ENCODE results near the gene NAV3.

Gene NAV3

DNA sequence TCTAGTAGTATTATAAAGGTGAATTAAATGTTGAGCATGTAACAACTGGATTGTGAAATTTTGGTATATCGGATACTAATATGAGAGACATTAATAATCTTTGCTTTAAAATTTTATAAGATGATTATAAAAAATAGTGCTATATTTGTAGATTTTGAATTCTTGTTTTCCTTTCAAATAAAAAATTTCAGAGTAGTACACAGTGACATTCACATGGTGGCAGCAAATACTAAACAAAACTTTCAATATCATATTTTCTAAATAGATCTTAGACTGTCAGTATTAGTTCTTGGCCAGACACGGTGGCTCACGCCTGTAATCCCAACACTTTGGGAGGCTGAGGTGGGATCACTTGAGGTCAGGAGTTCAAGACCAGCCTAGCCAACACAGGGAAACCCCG, 166.0 kb downstream of the NAV3 start:
- no peaks in the 10 kb centered on the region for H3K36me3 ChIP-seq (ENCODE audit: insufficient read depth, insufficient read length, low read length)
- no peak for DNase-seq (ENCODE audit: low read depth, low spot score)
- H3K9ac ChIP-seq (ENCODE audit: insufficient read length, low read depth) = no peak overlapping the region

DNA sequence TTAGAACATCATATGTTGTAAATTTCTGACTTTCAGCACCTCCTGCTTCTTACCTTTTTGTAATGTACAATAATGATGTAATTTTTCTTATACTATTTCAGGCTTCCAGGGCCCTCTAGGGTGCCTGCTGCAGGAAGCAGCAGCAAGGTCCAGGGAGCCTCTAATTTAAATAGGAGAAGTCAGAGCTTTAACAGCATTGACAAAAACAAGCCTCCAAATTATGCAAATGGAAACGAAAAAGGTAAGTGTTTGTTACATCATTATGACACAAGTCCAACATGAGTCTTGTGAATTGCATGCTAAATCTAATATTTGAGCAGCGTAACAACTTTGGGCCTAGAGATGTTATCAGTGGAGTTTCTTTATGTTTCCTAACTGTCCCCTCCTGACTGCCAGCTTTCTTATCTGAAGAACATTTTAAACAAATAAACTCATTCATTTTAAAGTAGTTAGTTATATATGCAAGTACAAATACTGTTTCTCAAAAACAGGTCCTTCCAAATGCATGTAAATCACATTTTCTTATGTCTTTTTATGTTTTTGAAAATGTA, 167.6 kb downstream of the NAV3 start:
- no peak overlapping the region for H3K4me3 ChIP-seq (ENCODE audit: insufficient read length, low read depth)
- no peaks in the 10 kb centered on the region for H3K27me3 ChIP-seq (ENCODE audit: insufficient read depth, insufficient read length)
- no peak overlapping the region for H3K9ac ChIP-seq (ENCODE audit: insufficient read length, low read depth)
- TF ChIP-seq ZNF274 (IDR thresholded peaks at IDR 0.05; ENCODE audit: low read depth, low read length) (no peak), YY1 (IDR thresholded peaks at IDR 0.05; ENCODE audit: insufficient read depth, insufficient read length) (no peak)
- H3K9me3 ChIP-seq (ENCODE audit: insufficient read depth, low read length) = no peaks in the 10 kb centered on the region
- H3K4me1 ChIP-seq (ENCODE audit: insufficient read depth, insufficient read length) = no peaks in the 10 kb centered on the region
- H3K36me3 ChIP-seq (ENCODE audit: insufficient read depth, insufficient read length, low read length) = no peaks in the 10 kb centered on the region
- no peak for DNase-seq (ENCODE audit: low read depth, low spot score)

More for the DNA sequence above, 166.0 kb downstream of the NAV3 start:
- Histone ChIP-seq H3K27me3 (ENCODE audit: insufficient read depth, insufficient read length) (no peaks in the 10 kb centered on the region), H3K4me3 (ENCODE audit: insufficient read length, low read depth) (no peak overlapping the region), H3K9me3 (ENCODE audit: insufficient read depth, low read length) (no peaks in the 10 kb centered on the region), H3K4me1 (ENCODE audit: insufficient read depth, insufficient read length) (no peaks in the 10 kb centered on the region)
- no peak for TF ChIP-seq ZNF274 (IDR thresholded peaks at IDR 0.05; ENCODE audit: low read depth, low read length)
- TF ChIP-seq SUZ12 (IDR thresholded peaks at IDR 0.05; ENCODE audit: extremely low read depth, insufficient read depth, insufficient read length) = no peak
- no peak for TF ChIP-seq YY1 (IDR thresholded peaks at IDR 0.05; ENCODE audit: insufficient read depth, insufficient read length)

DNA sequence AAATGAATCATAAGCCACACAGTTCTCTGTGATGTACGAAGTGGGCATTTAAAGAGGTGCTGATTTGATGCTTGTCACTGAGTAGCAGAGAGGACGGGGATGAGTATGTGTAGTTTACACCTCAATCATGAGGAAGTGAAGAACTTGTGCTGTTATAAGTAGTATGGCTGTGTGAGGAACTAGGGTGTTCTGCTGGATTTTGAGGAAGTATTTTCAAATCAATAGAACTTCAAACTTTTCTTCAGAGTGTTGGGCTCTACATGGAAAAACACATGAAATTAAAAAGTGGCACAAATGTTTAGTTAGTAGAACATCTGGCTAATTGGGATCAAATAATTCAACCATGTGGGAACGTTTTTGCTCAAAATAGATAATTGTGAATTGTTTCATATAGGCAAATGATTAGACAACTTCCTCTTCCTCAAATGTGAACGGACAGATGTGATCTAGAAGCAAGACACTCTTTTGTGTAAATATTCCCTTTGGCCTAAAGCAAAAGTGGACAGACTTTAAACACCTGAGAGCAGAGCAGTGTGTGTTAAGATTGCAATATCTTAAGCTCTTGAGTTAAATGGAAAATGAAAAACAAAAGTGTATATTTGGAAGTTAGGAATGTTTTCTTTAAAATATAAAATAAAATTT, 168.5 kb downstream of the NAV3 start:
- H3K9me3 ChIP-seq (ENCODE audit: insufficient read depth, low read length) = no peaks in the 10 kb centered on the region
- no peaks in the 10 kb centered on the region for H3K27me3 ChIP-seq (ENCODE audit: insufficient read depth, insufficient read length)
- no peak overlapping the region for H3K9ac ChIP-seq (ENCODE audit: insufficient read length, low read depth)
- no peak overlapping the region for H3K4me3 ChIP-seq (ENCODE audit: insufficient read length, low read depth)
- H3K4me1 ChIP-seq (ENCODE audit: insufficient read depth, insufficient read length) = no peaks in the 10 kb centered on the region
- DNase-seq (ENCODE audit: low read depth, low spot score) = no peak
- no peak for TF ChIP-seq SUZ12 (IDR thresholded peaks at IDR 0.05; ENCODE audit: extremely low read depth, insufficient read depth, insufficient read length)
- TF ChIP-seq YY1 (IDR thresholded peaks at IDR 0.05; ENCODE audit: insufficient read depth, insufficient read length) = no peak
- no peak for TF ChIP-seq ZNF274 (IDR thresholded peaks at IDR 0.05; ENCODE audit: low read depth, low read length)
- no peaks in the 10 kb centered on the region for H3K36me3 ChIP-seq (ENCODE audit: insufficient read depth, insufficient read length, low read length)

DNA sequence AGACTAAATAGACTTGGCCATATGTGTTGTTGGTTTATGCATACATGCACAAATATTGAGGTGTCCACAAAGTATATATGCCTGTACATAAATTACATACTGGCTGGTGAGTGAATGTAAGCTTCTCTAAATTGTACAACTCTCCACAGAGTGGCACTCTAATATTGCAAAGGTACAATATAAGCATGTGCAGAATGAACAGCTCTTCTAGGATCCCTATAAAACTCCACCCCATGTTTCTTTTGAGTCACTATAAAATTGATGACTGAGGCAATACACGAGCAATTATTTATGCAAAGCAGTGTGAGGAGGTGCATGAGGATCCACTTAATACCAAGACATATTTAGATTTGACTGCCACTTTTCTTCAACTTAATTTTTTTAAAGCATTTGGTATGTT, 172.2 kb downstream of the NAV3 start:
- Histone ChIP-seq H3K27me3 (ENCODE audit: insufficient read depth, insufficient read length) (no peaks in the 10 kb centered on the region), H3K9me3 (ENCODE audit: insufficient read depth, low read length) (no peaks in the 10 kb centered on the region), H3K4me1 (ENCODE audit: insufficient read depth, insufficient read length) (no peaks in the 10 kb centered on the region), H3K9ac (ENCODE audit: insufficient read length, low read depth) (no peak overlapping the region), H3K4me3 (ENCODE audit: insufficient read length, low read depth) (no peak overlapping the region), H3K36me3 (ENCODE audit: insufficient read depth, insufficient read length, low read length) (peaks cover 9% of the 10 kb centered on the region)
- DNase-seq (ENCODE audit: low read depth, low spot score) = no peak
- TF ChIP-seq YY1 (IDR thresholded peaks at IDR 0.05; ENCODE audit: insufficient read depth, insufficient read length) = no peak
- TF ChIP-seq SUZ12 (IDR thresholded peaks at IDR 0.05; ENCODE audit: extremely low read depth, insufficient read depth, insufficient read length) = no peak
- TF ChIP-seq ZNF274 (IDR thresholded peaks at IDR 0.05; ENCODE audit: low read depth, low read length) = no peak

DNA sequence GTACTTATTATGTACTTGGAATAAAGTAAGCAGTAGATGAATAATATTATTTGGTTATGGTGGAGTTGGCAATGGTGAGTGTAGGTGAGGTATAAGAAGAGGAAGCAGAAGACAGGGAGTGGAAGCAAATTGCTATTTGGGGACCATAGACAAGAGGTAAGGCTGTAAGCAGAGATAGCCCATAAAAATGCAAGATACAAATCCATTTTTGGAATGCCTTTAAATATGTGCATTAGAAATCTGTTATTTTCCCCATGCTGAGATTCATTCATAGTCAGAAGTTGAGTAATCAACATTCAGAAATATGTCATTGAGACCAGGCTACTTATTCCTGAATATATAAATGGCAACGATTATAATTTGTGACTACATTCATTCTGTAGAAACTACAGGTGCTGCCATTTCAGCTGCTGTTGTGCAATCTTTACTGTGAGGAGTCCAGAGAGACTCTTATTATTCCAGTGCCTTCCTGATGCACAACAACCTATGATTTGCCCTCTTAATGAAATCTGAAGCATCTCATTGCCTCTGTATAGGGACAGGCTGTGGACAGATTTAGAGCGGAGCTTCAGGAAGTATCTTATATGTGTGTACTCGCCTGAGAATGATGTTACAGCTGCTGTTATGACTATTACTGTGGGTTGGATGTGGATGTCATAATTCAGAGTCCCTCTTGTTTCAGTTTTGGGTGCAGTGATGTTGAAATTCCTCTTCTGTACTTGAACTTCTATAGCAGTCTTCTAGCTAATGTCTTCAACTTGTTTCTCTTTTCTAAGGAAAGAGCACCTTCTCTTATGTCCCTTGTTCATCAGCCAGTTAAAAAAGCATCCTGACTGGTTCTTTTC, 173.8 kb downstream of the NAV3 start:
- no peaks in the 10 kb centered on the region for H3K4me1 ChIP-seq (ENCODE audit: insufficient read depth, insufficient read length)
- no peaks in the 10 kb centered on the region for H3K9me3 ChIP-seq (ENCODE audit: insufficient read depth, low read length)
- TF ChIP-seq ZNF274 (IDR thresholded peaks at IDR 0.05; ENCODE audit: low read depth, low read length) (no peak), SUZ12 (IDR thresholded peaks at IDR 0.05; ENCODE audit: extremely low read depth, insufficient read depth, insufficient read length) (no peak), YY1 (IDR thresholded peaks at IDR 0.05; ENCODE audit: insufficient read depth, insufficient read length) (no peak)

DNA sequence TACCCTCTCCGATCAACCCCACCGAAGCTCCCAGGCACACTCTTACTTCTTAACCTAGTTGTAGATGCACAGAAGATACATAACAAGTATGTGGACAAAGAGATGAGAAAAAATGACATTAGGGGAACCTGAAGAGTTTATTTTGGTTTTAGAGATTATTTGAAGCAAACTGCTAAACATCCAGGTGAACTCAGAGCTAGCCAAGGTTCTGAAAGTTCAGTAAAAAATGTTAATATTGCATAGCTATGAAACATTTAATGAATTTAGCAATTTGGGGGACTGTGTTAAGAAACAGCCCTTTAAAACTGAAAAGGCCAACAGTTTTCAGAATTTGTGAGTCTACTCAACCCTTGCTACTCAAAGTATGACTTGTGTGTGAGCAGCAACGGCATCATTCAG, 174.4 kb downstream of the NAV3 start:
- no peak overlapping the region for H3K9ac ChIP-seq (ENCODE audit: insufficient read length, low read depth)
- H3K4me1 ChIP-seq (ENCODE audit: insufficient read depth, insufficient read length) = no peaks in the 10 kb centered on the region
- no peak overlapping the region for H3K4me3 ChIP-seq (ENCODE audit: insufficient read length, low read depth)
- TF ChIP-seq YY1 (IDR thresholded peaks at IDR 0.05; ENCODE audit: insufficient read depth, insufficient read length) (no peak), SUZ12 (IDR thresholded peaks at IDR 0.05; ENCODE audit: extremely low read depth, insufficient read depth, insufficient read length) (no peak), ZNF274 (IDR thresholded peaks at IDR 0.05; ENCODE audit: low read depth, low read length) (no peak)
- H3K9me3 ChIP-seq (ENCODE audit: insufficient read depth, low read length) = no peaks in the 10 kb centered on the region
- no peak for DNase-seq (ENCODE audit: low read depth, low spot score)
- no peaks in the 10 kb centered on the region for H3K27me3 ChIP-seq (ENCODE audit: insufficient read depth, insufficient read length)
- peaks cover 9% of the 10 kb centered on the region for H3K36me3 ChIP-seq (ENCODE audit: insufficient read depth, insufficient read length, low read length)

More for the DNA sequence above, 173.8 kb downstream of the NAV3 start:
- Histone ChIP-seq H3K4me3 (ENCODE audit: insufficient read length, low read depth) (no peak overlapping the region), H3K27me3 (ENCODE audit: insufficient read depth, insufficient read length) (no peaks in the 10 kb centered on the region), H3K36me3 (ENCODE audit: insufficient read depth, insufficient read length, low read length) (peaks cover 9% of the 10 kb centered on the region), H3K9ac (ENCODE audit: insufficient read length, low read depth) (no peak overlapping the region)
- DNase-seq (ENCODE audit: low read depth, low spot score) = no peak

DNA sequence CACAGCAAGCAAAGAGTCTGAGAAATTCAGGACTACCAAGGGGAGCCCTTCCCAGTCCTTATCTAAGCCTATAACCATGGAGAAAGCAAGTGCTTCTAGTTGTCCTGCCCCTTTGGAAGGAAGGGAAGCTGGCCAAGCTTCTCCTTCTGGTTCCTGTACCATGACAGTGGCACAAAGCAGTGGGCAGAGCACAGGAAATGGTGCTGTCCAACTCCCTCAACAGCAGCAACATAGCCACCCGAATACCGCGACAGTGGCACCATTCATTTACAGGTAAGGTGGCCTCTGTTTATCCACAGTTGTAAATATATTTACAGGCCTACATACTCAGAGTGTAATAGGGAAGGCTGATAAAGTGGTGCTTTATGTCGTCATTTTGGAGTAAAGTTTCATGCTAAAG, 176.5 kb downstream of the NAV3 start:
- Histone ChIP-seq H3K9me3 (ENCODE audit: insufficient read depth, low read length) (no peaks in the 10 kb centered on the region), H3K27me3 (ENCODE audit: insufficient read depth, insufficient read length) (no peaks in the 10 kb centered on the region), H3K36me3 (ENCODE audit: insufficient read depth, insufficient read length, low read length) (peaks cover 9% of the 10 kb centered on the region), H3K4me3 (ENCODE audit: insufficient read length, low read depth) (no peak overlapping the region), H3K9ac (ENCODE audit: insufficient read length, low read depth) (no peak overlapping the region), H3K4me1 (ENCODE audit: insufficient read depth, insufficient read length) (no peaks in the 10 kb centered on the region)
- no peak for DNase-seq (ENCODE audit: low read depth, low spot score)
- no peak for TF ChIP-seq YY1 (IDR thresholded peaks at IDR 0.05; ENCODE audit: insufficient read depth, insufficient read length)
- no peak for TF ChIP-seq ZNF274 (IDR thresholded peaks at IDR 0.05; ENCODE audit: low read depth, low read length)
- TF ChIP-seq SUZ12 (IDR thresholded peaks at IDR 0.05; ENCODE audit: extremely low read depth, insufficient read depth, insufficient read length) = no peak

All from NT2/D1 (cell line).